SK-N-MC (cell line): Measurements from ENCODE around the gene IL1RN.

Source experiments
- DNase-seq: peaks from one replicate; pipeline ENCODE4 v3.0.0-alpha.2; 2011; ENCODE audit warnings: low read depth, low spot score
- H3K27ac ChIP-seq: fragments of 200-600 bp; sonication (generic); 2 replicates; pipeline ENCODE4 v1.5.1; 2016; ENCODE audit warnings: mixed run types
- H3K36me3 ChIP-seq: fragments of 200-600 bp; sonication (generic); 2 replicates; pipeline ENCODE4 v1.6.1; 2017; ENCODE audit warnings: antibody characterized with exemption, low read length, mixed read lengths; ENCODE audit not compliant: insufficient read depth
- H3K4me3 ChIP-seq: fragments of 200-600 bp; sonication (generic); 2 replicates; pipeline ENCODE4 v1.5.1; 2016
- H3K9ac ChIP-seq: fragments of 200-600 bp; sonication (generic); 2 replicates; pipeline ENCODE4 v1.8.0; 2017; ENCODE audit warnings: mixed run types, mixed read lengths; ENCODE audit not compliant: insufficient read length
- H3K9me3 ChIP-seq: fragments of 200-600 bp; sonication (generic); 2 replicates; pipeline ENCODE4 v1.6.1; 2017; ENCODE audit warnings: low read depth, mild to moderate bottlenecking, antibody characterized with exemption, low read length, moderate library complexity, mixed read lengths
- EZH2 ChIP-seq: fragments of 200-600 bp; sonication (generic); IDR thresholded peaks from one replicate; pipeline ENCODE4 v1.6.1; 2017; ENCODE audit warnings: antibody characterized with exemption
- FOXP2 ChIP-seq: optimal IDR thresholded peaks from 2 replicates; pipeline ENCODE3; 2011; ENCODE audit warnings: mild to moderate bottlenecking, moderate library complexity; ENCODE audit not compliant: insufficient read depth; ENCODE audit errors: extremely low read length, control extremely low read depth
- POLR2AphosphoS5 ChIP-seq: IDR thresholded peaks from 2 replicates; pipeline ENCODE4 v1.6.1; 2012; ENCODE audit warnings: mild to moderate bottlenecking, low read depth, low read length, borderline replicate concordance

Gene IL1RN

DNA sequence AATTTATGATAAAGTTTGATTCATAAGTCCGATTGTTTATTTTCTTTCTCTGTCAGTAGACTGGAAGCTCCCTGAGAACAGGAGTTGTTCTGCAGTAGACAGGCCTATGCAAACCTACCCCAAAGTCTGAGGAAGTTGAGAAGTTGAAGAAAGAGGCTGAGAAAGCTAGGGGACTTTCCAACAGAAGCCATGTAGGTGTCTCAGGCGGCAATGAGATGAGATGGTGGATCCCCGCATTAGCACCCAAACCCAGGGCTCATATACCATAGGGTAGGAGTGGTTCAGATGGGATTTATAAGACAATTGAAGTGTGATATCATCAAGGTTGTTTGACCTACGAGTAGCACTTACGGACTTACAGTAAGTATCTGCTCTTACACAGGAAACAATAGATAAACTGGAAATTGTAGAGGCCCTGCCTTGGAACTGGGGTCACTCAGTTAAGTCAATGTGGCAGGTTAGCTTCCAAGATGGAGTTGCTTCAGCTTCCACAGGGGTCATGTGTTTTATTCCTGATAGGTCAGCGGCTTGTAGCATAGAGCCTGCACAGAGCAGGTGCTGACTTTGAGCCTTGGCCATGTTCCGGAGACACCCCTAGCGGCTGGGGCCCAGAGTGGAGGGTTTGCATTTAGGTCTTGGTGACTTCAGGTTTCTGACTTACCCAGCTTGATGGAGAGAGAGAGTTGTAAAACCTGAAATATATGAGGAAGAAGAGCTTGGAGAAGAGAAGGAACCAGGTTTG, 44.1 kb downstream of the IL1RN start:
- Histone ChIP-seq H3K9ac (no peak overlapping the region), H3K4me3 (no peak overlapping the region), H3K9me3 (no peaks in the 10 kb centered on the region), H3K27ac (no peak overlapping the region), H3K36me3 (no peaks in the 10 kb centered on the region)
- no peak for DNase-seq
- TF ChIP-seq POLR2AphosphoS5 (no peak), EZH2 (no peak), FOXP2 (no peak)

DNA sequence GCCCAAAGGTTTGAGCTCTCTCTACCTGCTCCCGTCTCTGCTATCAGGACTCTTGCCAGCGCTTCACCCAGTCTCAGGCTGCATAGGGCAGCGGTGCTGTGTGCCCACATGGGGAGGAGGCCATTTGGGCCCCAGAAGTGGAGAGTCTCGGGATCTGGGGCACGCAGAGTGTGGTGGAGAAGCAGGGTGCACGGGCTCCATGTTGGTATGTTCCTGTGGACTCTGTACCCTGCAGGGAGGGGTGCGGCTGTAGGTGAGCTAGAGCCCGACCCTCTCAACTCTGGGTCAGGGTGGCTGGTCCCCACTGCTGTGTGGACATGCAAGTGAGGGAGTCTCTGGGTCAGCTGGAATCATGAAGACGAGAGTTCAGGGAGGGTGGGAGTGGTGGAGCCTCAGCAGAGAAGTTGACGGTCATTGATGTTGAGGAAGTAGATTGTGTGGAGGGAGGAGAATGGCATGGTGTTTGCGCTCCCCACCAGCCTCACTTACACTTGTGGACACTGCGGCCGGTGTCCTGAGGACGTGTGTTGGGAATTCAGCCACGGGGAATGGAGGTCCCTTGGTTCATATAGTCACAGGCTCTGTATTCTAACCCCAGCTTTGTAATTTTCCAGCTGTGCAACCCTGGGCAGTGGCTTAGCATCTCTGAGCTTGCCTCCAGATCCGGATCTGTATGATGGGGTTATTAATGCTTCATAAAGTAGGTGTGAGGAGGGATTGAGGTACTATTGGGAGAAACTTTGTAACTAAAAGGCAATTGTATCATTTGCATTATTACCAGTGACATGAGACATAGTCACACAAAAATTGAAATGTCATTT, 45.5 kb downstream of the IL1RN start:
- H3K9me3 ChIP-seq, result no peaks in the 10 kb centered on the region
- no peak overlapping the region for H3K9ac ChIP-seq
- no peaks in the 10 kb centered on the region for H3K36me3 ChIP-seq
- TF ChIP-seq POLR2AphosphoS5, result no peak
- DNase-seq, result no peak
- no peak overlapping the region for H3K27ac ChIP-seq
- H3K4me3 ChIP-seq, result no peak overlapping the region

- Histone ChIP-seq H3K4me3 (no peak within 1 kb of the TSS), H3K27ac (no peak within 1 kb of the TSS), H3K9ac (no peak within 1 kb of the TSS), H3K9me3 (no peaks in the 10 kb centered on the region), H3K36me3 (no peaks in the 10 kb centered on the region)
- no peak for TF ChIP-seq POLR2AphosphoS5
- TF ChIP-seq FOXP2, result no peak
- TF ChIP-seq EZH2, result no peak
- no peak for DNase-seq
Measured at GRCh38 chr2:113173542-113174375, 46.4 kb downstream of the IL1RN start, which contains the start of gene PSD4. PSD4 (plus strand) TSS chr2:113173971; CDS start chr2:113182457, 8,486 bp downstream.

- DNase-seq, result no peak
- TF ChIP-seq EZH2 (no peak), POLR2AphosphoS5 (no peak), FOXP2 (no peak)
- no peak overlapping the region for H3K9ac ChIP-seq
- H3K36me3 ChIP-seq, result no peaks in the 10 kb centered on the region
- H3K27ac ChIP-seq, result no peak overlapping the region
- H3K9me3 ChIP-seq, result no peaks in the 10 kb centered on the region
- no peak overlapping the region for H3K4me3 ChIP-seq
Measured at GRCh38 chr2:113174376-113174750, 47.0 kb downstream of the IL1RN start.

DNA sequence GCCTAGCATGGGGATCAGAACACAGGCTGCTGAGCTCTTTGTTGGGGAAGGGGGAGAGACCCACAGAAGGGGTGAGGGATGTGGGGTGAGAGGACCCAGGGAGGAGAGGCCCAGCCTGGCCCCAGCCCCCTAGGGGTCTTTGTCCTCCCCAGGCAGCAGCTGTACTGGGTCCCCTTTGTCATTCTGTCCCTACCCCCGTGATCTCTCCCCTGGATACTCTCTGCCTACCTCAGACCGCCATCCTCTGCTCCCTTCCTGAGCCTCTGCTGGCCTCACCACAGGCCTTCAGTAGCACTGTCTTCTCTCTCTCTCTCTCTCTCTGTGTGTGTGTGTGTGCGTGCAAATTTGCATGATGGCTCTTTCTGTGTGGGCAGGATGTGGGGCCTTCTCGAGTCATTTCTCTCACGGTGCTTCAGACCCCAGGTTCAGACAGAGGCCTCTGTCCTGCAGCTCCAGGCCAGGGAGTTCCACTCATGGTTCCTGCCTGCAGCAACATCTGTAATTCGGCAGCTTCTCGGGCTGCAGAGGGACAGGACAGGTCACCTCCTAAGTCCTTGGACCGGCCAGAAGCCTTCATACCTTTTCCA, 47.7 kb downstream of the IL1RN start:
- no peak overlapping the region for H3K4me3 ChIP-seq
- H3K27ac ChIP-seq, result no peak overlapping the region
- DNase-seq, result no peak
- H3K36me3 ChIP-seq, result no peaks in the 10 kb centered on the region
- TF ChIP-seq EZH2 (no peak), FOXP2 (no peak), POLR2AphosphoS5 (no peak)
- H3K9me3 ChIP-seq, result no peaks in the 10 kb centered on the region
- no peak overlapping the region for H3K9ac ChIP-seq

DNA sequence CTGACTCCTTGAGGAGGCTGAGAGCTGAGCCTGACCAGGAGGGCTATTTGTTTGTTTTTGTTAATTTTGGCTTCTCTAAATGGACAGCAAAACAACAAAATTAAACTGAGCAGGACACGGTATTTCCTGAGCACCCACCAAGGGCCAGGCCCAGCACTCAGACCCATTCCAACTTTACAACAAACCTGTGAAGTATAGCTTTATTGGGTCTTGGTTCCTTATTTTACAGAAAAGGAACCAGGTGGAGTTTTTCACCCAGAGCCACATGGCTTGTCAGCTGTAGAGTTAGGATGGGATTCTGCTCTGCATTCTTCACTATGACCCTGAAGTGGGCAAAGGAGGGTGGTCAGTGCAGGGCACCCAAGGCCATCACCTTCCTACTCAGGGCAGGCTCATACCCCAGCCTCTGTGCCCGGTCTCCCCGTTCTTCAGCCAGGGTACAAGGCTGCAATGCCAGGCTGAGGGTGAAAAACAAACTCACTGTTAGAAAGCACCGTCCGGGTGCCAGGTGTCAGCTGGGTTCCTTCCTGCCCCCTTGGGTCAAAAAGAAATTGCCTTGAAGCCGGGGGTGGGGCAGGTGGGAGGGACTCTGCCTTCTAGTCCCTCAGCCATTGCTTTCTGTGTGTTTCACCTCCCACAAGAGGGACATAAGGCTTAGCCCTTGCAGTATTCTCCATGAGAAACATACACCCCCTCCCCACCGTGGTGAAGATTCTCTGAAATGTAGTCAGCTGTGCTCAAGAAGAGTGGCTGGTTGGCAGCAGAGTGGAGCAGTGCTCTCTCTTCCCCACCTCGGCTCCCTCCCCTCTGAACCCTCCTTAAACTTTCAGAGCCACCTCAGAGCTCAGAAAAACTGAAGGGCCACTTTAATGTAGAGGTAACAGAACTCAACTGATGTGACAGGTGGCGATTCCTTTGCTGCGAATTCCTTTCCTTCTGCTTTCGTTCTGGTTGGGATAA, 48.6 kb downstream of the IL1RN start:
- H3K27ac ChIP-seq, result no peak overlapping the region
- no peaks in the 10 kb centered on the region for H3K36me3 ChIP-seq
- DNase-seq, result no peak
- no peak overlapping the region for H3K4me3 ChIP-seq
- no peak overlapping the region for H3K9ac ChIP-seq
- TF ChIP-seq POLR2AphosphoS5, result no peak
- no peak for TF ChIP-seq EZH2
- no peak for TF ChIP-seq FOXP2
- H3K9me3 ChIP-seq, result no peaks in the 10 kb centered on the region

GRCh38 chr2:113176696-113177355, 49.4 kb downstream of the IL1RN start:
- no peak for TF ChIP-seq EZH2
- no peak for TF ChIP-seq POLR2AphosphoS5
- TF ChIP-seq FOXP2, result no peak
- Histone ChIP-seq H3K27ac (no peak overlapping the region), H3K4me3 (no peak overlapping the region), H3K9ac (no peak overlapping the region), H3K36me3 (no peaks in the 10 kb centered on the region), H3K9me3 (no peaks in the 10 kb centered on the region)
- DNase-seq, result no peak
